ENCODE measurements around the gene CTDSP2.
"Not testable (repeated sequence)": the region's sequence is repeated elsewhere in the genome, so short reads cannot be mapped to it uniquely, and the experiment has no call there.

The CTDSP2 gene

DNA sequence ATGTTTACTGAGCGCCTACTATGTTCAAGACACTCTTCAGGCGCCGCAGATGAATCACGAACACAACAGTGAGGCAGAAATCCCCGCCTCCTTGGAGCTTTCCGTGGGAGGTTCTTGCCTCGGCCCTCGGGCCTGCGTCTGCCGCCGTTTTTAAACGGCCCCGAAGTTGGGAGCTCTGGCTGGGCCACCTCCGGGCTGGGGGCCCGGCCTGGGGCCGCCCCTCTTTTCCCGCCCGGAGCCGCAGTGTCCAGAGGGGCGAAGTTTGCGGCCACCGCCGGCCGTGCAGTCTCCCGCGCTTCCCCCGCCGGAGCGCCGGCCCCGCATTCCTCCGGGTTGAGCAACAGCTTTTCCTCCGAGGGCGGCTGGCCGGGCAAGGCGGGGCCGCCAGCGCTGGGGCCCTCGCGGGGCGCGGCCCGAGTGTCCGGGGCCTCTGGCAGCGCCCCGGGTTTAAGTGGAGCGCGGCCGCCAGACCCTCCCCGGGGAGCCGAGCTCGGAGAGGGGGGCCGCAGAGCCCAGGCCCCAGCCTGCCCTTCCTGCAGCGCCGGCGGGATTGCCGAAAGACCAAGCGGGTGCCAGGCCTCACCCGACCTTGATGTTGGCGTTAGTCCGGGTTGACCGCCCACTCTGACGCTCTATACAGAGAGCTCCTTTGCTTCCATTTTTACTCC lies 18.7 kb upstream of the CTDSP2 start:
- Mint-ChIP-seq H3K4me1 (peaks cover 54% of the 10 kb centered on the region), H3K27me3 (ENCODE audit: low read depth, poor library complexity) (peaks cover 15% of the 10 kb centered on the region)

GRCh38 chr12:57864442-57865083 lies 18.0 kb upstream of the CTDSP2 start:
- Mint-ChIP-seq H3K4me1 (peaks cover 52% of the 10 kb centered on the region), H3K27me3 (ENCODE audit: low read depth, poor library complexity) (peaks cover 19% of the 10 kb centered on the region), H3K9me3 (no peaks in the 10 kb centered on the region), H3K4me3 (peak overlapping the region; percentile 60), H3K36me3 (ENCODE audit: low read depth) (no peaks in the 10 kb centered on the region), H3K27ac (no peak overlapping the region)
- peak; percentile 14 for DNase-seq
- TF ChIP-seq, protein P1, sequence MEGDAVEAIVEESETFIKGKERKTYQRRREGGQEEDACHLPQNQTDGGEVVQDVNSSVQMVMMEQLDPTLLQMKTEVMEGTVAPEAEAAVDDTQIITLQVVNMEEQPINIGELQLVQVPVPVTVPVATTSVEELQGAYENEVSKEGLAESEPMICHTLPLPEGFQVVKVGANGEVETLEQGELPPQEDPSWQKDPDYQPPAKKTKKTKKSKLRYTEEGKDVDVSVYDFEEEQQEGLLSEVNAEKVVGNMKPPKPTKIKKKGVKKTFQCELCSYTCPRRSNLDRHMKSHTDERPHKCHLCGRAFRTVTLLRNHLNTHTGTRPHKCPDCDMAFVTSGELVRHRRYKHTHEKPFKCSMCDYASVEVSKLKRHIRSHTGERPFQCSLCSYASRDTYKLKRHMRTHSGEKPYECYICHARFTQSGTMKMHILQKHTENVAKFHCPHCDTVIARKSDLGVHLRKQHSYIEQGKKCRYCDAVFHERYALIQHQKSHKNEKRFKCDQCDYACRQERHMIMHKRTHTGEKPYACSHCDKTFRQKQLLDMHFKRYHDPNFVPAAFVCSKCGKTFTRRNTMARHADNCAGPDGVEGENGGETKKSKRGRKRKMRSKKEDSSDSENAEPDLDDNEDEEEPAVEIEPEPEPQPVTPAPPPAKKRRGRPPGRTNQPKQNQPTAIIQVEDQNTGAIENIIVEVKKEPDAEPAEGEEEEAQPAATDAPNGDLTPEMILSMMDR (IDR thresholded peaks at IDR 0.05), result no peak

More for the DNA sequence above, 18.7 kb upstream of the CTDSP2 start:
- Mint-ChIP-seq H3K27ac (no peak overlapping the region), H3K36me3 (ENCODE audit: low read depth) (no peaks in the 10 kb centered on the region), H3K4me3 (peak overlapping the region; percentile 75), H3K9me3 (no peaks in the 10 kb centered on the region)
- TF ChIP-seq, protein P1 (IDR thresholded peaks at IDR 0.05), result no peak
- DNase-seq, result peak; percentile 79

GRCh38 chr12:57863676-57864075 lies 17.1 kb upstream of the CTDSP2 start:
- Mint-ChIP-seq H3K9me3 (no peaks in the 10 kb centered on the region), H3K4me3 (no peak overlapping the region), H3K4me1 (peaks cover 52% of the 10 kb centered on the region), H3K36me3 (ENCODE audit: low read depth) (no peaks in the 10 kb centered on the region), H3K27ac (no peak overlapping the region), H3K27me3 (ENCODE audit: low read depth, poor library complexity) (peaks cover 24% of the 10 kb centered on the region)
- TF ChIP-seq, protein P1 (IDR thresholded peaks at IDR 0.05), result no peak
- no peak for DNase-seq

- TF ChIP-seq, protein P1 (IDR thresholded peaks at IDR 0.05), result no peak
- H3K27me3 Mint-ChIP-seq (ENCODE audit: low read depth, poor library complexity), result peaks cover 21% of the 10 kb centered on the region
- DNase-seq, result no peak
Measured at GRCh38 chr12:57861967-57862366, 15.4 kb upstream of the CTDSP2 start.

DNA sequence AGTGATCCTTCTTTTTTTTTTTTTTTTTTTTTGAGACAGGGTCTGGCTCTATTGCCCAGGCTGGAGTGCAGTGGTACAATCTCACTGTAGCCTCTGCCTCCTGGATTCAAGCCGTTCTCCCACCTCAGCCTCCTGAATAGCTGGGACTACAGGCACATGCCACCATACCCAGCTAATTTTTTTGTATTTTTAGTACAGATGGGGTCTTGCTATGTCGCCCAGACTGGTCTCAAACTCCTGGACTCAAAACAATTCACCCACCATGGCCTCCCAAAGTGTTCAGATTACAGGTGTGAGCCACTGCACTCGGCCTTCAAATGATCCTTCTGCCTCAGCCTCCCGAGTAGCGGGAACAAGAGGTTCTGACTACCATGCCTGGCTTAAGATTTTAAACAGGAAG lies 14.4 kb upstream of the CTDSP2 start:
- H3K4me3 Mint-ChIP-seq, H3K27ac Mint-ChIP-seq, DNase-seq: not testable (repeated sequence)
- H3K27me3 Mint-ChIP-seq (ENCODE audit: low read depth, poor library complexity), result peaks cover 18% of the 10 kb centered on the region
- H3K36me3 Mint-ChIP-seq (ENCODE audit: low read depth), result peaks cover 14% of the 10 kb centered on the region
- H3K9me3 Mint-ChIP-seq, result peaks cover 13% of the 10 kb centered on the region
- H3K4me1 Mint-ChIP-seq, result peaks cover 44% of the 10 kb centered on the region

More at GRCh38 chr12:57861967-57862366, 15.4 kb upstream of the CTDSP2 start:
- H3K9me3 Mint-ChIP-seq, result peaks cover 3% of the 10 kb centered on the region
- H3K4me1 Mint-ChIP-seq, result peaks cover 43% of the 10 kb centered on the region
- peaks cover 3% of the 10 kb centered on the region for H3K36me3 Mint-ChIP-seq (ENCODE audit: low read depth)
- H3K4me3 Mint-ChIP-seq, result no peak overlapping the region
- no peak overlapping the region for H3K27ac Mint-ChIP-seq

- Mint-ChIP-seq H3K36me3 (ENCODE audit: low read depth) (peaks cover 19% of the 10 kb centered on the region), H3K27ac (no peak overlapping the region), H3K4me1 (peaks cover 38% of the 10 kb centered on the region), H3K4me3 (no peak overlapping the region), H3K27me3 (ENCODE audit: low read depth, poor library complexity) (peaks cover 18% of the 10 kb centered on the region), H3K9me3 (peaks cover 19% of the 10 kb centered on the region)
- DNase-seq, result no peak
- TF ChIP-seq, protein P1 (IDR thresholded peaks at IDR 0.05), result no peak
Measured at GRCh38 chr12:57859121-57859520, 12.6 kb upstream of the CTDSP2 start.

- Mint-ChIP-seq H3K36me3 (ENCODE audit: low read depth) (peaks cover 19% of the 10 kb centered on the region), H3K27me3 (ENCODE audit: low read depth, poor library complexity) (peaks cover 18% of the 10 kb centered on the region), H3K4me1 (peaks cover 43% of the 10 kb centered on the region), H3K9me3 (peaks cover 19% of the 10 kb centered on the region)
- not testable (repeated sequence) for DNase-seq, H3K27ac Mint-ChIP-seq, H3K4me3 Mint-ChIP-seq
Measured at GRCh38 chr12:57858123-57858522, 11.6 kb upstream of the CTDSP2 start.
